GM19240 (cell line): Measurements from ENCODE around the gene ALDH4A1.
"Not testable (repeated sequence)": the region's sequence is repeated elsewhere in the genome, so short reads cannot be mapped to it uniquely, and the experiment has no call there.

Experiments used
- DNase-seq: peaks from one replicate; pipeline ENCODE4 v3.0.0; 2011; ENCODE audit warnings: low spot score; ENCODE audit not compliant: insufficient read length

Gene ALDH4A1

DNA sequence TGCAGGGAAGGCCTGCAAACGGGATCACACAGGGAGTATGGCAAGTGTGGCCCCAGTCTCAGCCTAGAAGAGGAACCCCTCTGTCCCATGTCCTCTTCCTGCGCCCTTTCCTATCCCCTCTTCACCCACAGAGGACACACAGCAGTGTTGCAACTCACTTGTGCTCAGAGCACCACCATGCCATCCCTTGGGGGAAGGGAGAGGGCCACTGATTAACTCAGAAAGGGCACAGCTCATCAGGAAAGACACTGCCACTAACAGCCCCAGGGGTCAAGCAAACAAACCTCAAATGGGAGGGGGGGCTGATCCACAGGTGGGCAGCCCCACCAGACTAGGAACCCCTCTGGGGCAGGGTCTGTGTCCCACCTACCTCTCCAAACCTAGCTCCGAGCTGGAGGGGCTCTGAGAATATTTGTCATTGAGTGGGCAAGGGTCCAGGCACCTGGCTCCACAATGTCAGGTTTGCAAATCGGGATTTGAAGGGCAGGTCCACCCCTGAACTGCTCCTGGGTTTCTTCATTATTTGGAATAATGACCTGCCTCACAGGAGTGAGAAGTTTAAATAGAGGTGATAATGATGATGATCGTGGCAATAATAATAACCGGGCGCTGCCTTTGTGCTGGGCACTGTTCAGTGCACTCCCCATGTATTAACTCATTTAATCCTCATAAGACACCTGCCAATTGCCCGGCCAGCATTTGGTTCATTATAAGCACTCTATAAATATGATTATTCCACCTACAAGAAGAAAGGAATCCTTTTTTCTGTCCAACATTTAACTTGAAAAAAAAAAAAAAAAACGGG, 1.0 kb downstream of the ALDH4A1 start:
- no peak for DNase-seq

DNA sequence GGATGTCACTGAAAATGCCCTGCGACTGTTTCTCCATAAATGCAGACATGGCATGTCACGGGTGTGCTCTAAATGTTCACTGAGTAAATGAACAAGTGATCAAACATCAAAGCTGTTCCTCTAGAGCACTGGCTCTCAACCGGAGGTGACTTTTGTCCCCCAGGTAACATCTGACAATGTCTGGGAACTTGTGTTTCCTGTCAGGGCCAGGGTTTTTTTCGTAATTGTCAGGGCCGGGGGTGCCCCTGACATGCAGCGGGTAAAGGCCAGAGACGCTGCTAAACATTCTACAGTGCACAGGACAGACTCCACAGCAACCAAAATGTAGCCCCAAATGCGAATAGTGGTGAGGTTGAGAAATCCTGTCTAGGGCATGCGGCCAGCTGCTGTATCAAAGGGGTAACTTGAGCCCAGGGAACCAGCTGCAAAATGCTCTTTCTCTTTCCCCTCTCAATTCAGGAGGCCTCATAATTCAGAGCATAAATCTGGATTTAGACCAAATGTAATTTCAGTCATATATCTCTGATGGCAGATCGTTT, 2.0 kb downstream of the ALDH4A1 start:
- no peak for DNase-seq

DNA sequence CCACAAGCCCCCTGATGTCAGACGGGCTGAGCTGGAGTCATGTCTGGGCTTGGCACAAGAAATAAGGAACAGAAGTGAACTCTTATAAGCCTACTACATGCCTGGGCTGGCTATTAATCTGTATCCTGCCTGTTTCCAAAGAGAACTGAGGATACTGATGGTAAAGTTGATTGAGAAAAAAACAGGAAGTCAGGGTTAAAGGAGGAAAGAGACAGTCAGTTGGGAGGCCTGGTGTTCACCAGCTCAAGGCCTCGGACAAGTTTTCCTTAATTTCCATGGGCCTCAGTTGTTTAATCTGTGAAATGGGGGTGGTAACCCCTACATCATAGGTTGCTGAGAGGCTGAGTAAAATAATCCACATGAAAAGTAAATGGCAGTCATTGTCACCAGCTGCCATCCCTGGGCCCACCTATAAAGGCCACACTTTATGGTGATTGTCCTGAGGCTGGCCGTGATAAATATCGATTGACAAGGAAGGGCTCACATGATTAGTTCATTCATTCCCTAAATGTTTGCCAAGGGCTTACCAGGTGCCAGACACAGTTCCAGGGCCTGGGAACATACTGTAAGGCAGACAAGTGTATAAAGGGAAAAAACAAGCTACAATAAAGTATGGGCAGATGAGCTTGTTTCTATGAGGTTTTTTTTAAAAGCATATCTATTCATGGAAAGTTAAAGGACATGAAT, 2.8 kb downstream of the ALDH4A1 start:
- no peak for DNase-seq

DNA sequence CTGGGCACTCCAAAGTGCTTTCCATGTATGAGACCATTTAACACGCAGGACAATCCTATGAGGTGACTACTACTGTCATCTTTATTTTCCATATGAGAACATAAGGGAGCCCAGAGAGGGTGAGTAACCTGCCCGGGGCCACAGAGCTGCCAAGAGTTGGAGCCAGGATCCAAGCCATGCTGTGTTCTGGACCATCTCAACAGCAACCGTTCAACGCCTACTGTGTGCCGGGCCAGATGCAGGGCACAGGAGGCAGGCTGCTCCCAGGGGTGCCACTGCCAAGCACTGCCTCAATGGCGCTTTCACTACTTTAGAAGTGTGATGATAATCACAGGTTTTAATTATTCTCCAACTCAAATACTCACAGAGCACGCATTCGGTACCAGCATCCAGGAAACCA, 3.8 kb downstream of the ALDH4A1 start:
- DNase-seq = no peak

DNA sequence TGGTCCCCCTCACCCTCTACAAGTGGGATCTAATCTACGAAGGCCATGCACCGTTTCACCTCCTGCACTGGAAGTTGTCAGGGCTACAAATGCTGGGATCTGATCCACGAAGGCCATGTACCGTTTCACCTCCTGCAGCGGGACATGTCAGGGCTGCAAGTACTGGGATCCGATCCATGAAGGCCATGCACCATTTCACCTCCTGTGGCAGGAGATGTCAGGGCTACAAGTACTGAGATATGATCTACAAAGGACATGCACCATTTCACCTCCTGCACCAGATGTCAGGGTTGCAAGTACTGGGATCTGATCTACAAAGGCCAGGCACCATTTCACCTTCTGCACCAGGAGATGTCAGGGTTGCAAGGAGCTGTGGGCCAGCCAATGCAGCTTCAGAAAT, 7.0 kb downstream of the ALDH4A1 start:
- no peak for DNase-seq

DNA sequence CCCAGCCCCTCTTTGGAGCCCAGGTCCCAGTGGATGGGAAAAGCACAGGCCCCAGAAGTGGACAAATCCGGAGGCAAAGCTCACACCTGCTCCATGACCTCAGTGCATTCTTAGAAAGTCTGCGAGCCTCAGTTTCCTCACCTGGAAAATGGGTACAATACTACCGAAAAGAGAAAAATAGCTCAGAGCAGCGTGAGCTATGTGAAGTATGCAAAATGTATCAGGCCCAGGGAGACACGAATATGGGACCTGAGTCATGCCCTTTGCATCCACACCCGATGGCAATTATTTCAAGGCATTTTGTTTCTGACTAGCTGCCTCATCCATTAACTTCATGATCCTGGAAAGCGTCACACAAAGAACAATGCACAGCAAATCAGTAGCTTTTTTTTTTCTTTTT, 9.2 kb downstream of the ALDH4A1 start:
- no peak for DNase-seq

DNA sequence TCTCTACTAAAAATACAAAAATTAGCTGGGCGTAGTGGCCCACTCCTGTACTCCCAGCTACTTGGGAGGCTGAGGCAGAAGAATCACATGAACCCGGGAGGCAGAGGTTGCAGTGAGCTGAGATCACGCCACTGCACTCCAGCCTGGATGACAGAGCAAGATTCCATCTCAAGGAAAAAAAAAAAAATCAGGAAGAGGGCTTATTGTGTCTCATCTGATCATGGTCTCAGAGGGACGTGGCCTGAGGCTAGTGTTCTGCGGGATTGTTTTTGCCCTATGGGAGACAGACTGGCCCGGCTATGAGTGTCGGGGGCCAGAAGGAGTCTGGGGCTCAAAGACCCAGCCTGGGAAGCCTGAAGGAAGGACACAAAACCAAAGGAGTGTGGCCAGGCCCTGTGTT, 10.5 kb downstream of the ALDH4A1 start:
- DNase-seq = not testable (repeated sequence)

DNA sequence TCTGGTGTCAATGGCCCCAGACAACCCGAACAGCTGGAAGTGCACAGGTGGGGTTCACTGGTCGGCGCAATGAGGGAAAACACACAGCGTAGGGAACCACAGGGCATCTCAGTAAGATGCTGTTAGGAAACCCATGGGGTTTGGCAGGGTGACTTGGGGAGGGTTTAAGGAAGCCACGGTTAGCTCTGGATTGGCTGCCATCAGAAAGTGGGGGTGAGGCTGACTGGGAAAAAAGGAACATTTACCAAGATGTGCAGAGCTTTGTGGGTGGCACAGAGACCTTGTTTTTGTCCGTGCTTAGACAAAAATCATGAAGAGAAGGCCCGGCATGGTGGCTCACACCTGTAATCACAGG, 11.0 kb downstream of the ALDH4A1 start:
- no peak for DNase-seq

DNA sequence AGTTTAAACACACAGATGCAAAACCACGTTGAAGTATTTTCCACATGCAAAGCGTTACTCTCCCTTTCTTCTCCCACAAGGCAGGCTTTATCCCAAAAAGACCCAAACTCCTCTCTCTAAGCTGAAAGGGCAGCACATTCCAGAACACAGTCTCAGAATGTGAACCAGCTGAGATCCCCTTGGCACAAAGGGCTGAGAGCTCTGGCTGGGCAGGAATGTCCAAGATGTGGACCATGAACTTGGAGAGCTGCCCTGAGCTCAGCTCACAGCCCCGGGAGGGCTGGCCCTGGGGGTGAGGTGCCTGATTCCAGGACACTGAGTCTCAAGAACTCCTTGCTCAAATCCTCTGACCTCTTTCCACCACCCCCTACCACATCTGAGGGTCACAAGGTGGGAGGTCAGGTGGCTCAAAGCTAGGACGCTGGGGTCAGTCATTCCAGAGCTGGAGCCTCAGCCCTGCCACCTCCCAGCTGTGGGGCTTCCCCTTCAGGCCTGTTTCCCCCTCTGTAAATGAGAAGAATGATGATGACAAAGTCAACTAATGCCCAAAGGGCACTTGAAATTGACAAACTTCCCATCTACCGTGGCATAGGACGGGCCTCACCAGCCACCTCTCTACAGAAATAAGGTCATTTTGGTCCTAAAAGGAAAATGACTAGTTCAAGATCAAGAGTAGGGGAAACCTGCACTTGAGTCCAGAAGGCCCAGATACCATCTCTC, 11.5 kb downstream of the ALDH4A1 start:
- no peak for DNase-seq

DNA sequence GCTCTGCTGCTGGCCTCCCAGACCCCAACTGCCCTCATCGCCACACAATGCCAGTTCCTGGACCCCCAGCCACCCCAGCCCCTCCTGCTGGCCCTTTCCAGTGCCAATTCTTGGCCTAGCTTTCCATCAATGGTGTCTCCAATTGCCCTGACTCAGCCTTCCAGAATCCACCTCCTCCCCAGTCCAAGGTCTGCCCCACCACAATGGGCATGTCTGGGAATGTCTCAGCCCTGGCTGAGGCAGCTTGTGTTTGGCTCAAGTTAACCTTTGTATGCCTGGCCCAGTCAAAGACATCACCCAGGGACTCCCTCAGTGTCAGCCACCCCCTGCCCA, 16.4 kb downstream of the ALDH4A1 start:
- no peak for DNase-seq

DNA sequence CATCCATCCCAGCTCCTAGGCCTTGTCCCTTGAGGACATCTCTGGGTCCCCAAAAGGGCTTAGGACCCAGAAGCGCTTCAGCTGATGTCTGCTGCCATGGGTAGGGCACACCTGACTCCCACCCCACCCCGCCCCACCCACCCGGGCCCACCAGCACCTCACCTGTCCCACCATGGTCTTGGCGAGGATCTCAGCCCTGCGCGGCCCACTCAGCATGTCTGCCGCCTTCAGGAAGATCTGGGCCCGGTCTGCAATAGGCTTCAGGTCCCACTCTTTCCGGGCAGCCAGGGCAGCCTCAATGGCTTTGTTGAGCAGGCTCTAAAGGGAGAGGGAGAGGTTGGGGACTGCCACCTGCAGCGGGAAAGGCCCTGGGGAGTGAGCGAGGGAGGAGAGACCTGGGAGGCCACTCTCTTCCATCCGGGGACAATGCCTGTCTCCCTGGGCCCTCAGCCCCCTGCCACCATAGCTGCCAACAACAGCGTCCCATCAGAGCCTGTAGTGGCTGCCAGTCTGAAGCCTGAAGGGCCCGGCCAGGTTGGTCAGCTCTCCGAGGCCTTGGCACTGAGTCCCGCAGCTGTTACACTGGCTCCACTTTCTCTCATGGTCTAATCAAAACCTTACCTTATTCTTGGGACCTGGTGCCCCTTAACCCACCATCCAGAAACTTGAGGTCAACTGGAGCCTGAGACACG, 16.9 kb downstream of the ALDH4A1 start:
- no peak for DNase-seq

DNA sequence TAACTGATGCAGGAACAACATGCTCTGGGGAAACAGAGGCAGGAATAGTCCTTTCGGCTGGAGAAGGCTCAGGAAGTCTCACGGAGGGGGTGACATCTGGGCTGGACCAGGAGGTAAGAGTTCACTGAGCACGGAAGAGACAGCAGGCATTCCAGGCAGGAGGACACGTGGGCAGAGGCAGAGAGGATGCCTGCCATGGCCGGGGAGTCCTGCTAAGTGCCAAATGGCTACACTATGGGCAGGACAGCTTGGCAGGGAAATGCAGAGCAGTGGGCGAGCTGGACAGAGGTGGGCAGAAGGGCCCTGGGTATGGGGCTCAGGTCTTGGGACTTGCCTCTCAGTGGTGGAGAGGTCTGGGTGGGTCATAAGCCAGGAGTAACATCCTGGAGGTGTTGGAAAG, 17.6 kb downstream of the ALDH4A1 start:
- no peak for DNase-seq

DNA sequence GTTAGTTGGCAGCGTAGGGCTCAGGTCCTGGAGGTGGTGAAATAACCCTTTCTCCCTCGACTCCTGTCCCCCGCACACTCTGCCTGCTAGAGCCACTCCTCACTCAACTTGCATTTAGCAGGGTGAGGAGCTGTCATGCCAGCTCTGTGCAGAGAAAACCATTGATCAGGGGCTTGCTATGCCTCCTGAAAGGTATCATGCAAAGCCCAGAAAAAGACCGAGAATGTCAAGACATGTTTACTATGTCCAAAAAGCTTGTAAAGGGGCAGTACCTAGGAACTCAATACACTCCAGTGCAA, 18.0 kb downstream of the ALDH4A1 start:
- no peak for DNase-seq

DNA sequence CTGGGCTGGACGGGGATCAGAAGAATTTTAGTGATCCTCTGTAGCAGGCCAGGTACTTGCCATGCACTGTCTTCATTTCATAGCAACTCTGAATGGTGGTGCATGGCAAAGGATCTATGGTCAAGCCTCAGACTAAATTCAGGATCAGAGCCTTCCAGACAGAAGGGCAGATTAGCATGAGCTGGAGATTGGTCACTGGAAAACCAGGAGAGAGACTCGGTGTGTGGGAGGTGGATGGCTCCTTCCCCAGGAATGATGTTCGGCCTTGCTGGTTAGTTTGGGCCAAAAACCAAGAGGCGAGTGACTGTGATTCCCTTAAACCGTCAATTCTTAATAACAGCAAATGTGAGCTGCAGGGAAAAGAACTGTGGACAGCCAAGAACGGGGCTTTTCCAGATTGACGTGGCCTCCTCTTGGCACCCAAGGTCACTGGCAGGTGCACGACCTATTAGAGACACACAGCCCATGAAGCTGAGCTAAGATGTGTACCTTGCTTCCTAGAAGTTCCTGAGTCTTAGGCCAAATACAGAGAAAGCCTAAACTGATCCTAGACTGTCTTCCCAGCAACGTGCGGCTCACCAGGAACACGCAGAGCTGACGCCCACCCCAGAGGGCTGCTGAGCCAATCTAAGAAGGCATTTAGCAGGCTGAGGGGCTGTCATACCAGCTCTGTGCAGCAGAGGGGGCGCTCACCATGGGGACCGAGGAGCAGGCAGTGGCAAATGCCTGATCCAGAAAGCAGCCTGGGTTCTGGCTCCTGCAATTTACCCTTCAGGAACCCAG, 18.5 kb downstream of the ALDH4A1 start:
- peak; percentile 52 for DNase-seq

DNA sequence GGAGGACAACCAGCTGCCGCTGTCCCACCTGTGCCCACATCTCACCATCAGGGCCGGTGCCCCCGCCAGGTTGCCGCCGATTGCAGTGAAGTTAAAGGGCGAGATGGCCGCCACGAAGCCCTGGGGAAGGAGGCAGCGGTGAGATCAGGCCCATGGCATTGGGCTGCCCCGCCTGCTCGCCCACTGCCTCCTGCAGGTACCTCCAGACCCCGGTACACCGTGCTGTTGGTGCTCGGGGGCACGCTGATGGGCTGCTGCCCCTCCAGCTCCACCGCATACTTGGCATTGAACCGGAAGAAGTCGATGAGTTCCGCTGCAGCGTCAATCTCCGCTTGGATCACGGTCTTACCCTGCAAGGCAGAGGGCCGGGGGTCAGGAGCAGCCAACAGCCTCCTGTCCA, 19.3 kb downstream of the ALDH4A1 start:
- DNase-seq = no peak

DNA sequence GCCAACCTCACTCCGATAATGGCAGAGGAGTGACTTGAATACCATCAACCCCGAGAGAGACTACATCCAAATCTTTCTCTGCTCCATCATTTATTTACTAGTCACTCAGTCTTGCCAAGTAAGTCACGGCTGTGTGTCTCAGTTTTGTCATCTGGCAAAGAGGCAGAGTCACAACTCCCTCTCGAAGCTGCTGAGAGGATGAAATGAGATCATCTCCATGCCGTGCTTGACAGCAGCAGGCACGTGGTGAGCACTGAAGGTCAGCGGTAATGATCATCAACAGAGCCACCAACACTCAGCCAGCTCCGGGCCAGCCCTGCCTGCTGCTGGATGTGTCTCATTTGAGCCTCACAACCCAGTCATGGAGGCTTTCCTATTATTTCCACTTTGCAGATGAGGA, 19.9 kb downstream of the ALDH4A1 start:
- no peak for DNase-seq

DNA sequence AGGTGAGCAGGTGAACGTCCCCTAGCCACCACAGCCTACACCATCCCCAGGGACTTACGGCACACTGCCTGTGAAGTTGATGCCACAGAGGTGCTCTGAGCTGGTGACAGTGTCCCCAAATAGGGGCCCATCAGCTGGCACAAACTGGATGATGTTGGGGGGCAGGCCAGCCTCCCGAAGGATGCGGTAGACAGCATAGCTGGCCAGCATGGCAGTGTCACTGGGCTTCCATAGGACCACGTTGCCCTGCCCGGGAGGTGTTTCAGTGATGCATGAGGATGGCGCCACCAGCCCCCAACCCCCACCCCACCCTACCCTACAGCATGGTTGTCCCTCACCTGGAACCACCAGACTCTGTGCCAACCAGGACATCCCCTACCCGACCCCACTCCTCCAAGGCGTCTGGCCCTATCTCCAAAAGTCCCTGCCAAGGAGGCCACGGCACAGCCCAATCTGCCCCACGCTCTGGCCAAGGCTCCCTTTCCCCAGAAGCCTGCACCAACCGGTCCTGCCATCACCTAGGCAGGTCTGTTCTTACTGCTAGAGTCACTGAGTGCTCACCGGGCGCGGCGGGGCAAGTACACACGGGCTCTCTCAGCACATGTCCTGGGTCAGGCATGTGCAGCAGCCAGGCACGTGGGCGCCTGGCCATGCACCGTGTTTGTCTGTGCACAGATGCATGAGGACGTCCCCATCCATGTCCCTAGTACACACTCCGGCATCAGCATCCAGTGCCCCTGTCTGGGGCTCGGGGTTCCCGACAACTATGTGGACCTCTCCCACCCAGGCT, 20.5 kb downstream of the ALDH4A1 start:
- no peak for DNase-seq

DNA sequence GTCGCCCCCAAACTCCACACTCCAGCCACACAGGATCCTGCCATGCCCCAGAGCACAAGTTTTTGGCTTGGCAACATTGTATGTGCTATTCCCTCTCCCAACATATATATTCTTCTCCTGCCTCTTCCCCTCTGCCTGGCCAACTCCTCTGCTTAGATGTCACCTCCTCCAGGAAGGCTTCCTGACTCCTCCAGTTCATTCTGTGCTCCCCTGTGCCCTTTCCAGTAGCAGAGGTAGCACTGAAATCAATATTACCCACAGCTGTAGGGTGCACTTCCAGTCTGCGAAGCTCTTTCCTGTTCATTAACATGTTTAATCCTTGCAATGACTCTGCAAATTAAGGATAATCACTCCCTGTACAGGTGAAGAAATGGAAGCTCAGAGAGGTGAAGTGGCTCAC, 21.2 kb downstream of the ALDH4A1 start:
- no peak for DNase-seq

DNA sequence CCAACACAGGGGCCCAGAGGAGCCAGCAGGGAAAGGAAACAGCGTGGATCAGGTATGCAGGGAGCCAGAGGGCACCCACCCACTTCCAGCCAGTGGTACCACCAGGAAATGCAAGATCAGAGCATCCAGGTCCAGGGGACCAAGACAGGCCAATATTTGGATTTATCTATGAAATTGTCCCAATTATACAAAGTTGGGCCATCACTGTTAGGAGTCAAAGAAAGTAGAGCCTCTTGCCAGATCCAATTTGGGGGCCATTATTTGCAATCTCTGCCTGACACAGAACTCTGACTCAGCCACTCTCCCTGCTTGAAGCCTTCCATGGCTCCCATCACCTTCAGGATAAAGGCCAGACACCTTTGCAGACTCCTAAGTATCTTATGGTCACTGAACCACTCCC, 21.8 kb downstream of the ALDH4A1 start:
- DNase-seq = no peak

DNA sequence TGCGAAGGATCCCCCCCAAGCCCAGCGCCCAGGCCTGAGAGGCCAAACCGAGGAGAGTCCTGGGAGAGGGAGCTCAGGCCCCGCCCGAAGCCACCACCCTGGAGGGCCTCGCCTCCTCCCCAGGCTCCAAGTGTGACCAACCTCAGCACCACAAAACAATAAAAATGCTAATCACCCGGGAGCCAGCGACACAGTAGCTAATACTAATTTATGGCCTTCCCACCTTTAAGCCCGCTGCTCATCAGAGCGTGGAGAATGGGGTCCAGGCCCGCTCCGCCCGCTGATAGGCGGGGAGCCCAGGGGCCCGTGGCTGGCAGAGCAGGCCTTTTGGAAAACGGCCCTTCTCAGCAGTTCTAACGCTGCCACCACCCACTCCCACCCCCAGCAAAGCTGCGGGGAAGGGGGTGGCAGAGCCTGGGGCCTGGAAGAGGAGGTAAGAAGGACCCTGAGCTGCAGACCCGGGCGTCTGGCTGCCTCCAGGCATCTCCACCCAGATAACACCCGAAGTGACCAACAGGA, 22.5 kb downstream of the ALDH4A1 start:
- no peak for DNase-seq
